SU-DHL-6 (cell line): Measurements from ENCODE around the gene HTR3C.

Source experiments
- EZH2phosphoT487 ChIP-seq: fragments of 200-600 bp; sonication (generic), shearing (Covaris generic); conservative IDR thresholded peaks from 2 replicates; pipeline ENCODE4 v1.6.1; 2018; ENCODE audit warnings: mild to moderate bottlenecking, antibody characterized with exemption, low read length, moderate library complexity, mixed read lengths
- TF ChIP-seq, protein P1 (sequence below): fragments of 200-600 bp; sonication (generic); IDR thresholded peaks from one replicate; pipeline ENCODE4 v1.5.1; 2017; ENCODE audit warnings: antibody characterized with exemption, mild to moderate bottlenecking, low read length, moderate library complexity; ENCODE audit not compliant: insufficient read depth, poor library complexity, severe bottlenecking

DNA sequence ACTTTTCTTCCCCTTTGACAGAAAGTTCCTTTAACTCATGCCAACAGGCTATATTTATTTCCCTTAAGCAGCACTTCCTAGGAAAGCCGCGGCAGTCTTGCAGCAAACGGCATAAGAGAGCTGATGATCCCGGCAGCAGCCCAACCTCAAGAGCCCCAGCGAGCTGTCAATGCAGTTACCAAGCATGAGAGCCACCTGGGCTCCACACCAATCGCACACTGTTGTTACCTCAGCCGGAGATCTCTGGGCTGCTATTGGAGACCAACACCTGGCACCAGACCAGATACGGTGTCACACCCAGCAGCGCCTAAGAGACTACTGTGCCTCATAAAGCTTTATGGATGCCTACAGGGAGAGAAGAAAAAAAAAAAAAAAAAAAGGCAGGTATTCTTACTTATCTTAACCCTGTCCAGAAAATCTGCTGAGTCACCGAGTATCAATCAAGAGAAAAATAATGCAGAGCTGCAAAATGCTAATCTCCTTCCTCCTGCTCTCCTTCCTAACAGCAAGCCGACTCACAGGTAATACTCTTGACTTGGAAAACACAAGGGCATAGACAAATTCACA lies 46.8 kb upstream of the HTR3C start:
- TF ChIP-seq EZH2phosphoT487: no peak
- TF ChIP-seq, protein P1, sequence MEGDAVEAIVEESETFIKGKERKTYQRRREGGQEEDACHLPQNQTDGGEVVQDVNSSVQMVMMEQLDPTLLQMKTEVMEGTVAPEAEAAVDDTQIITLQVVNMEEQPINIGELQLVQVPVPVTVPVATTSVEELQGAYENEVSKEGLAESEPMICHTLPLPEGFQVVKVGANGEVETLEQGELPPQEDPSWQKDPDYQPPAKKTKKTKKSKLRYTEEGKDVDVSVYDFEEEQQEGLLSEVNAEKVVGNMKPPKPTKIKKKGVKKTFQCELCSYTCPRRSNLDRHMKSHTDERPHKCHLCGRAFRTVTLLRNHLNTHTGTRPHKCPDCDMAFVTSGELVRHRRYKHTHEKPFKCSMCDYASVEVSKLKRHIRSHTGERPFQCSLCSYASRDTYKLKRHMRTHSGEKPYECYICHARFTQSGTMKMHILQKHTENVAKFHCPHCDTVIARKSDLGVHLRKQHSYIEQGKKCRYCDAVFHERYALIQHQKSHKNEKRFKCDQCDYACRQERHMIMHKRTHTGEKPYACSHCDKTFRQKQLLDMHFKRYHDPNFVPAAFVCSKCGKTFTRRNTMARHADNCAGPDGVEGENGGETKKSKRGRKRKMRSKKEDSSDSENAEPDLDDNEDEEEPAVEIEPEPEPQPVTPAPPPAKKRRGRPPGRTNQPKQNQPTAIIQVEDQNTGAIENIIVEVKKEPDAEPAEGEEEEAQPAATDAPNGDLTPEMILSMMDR: no peak
